Spleen (tissue), 7 donors: ENCODE results near the gene ZNF429.

ENCODE experiments used
- CTCF ChIP-seq, 11 experiments: fragments of 200-600 bp in 7 of 11; fragments of 450-650 bp in 4 of 11; sonication (generic) in 4 of 11; IDR thresholded peaks in 8 of 11; conservative IDR thresholded peaks in 3 of 11; 1 replicate in 7 of 11; 2 replicates in 4 of 11; pipeline versions ENCODE4 v1.4.0 to v1.8.0; 2016 to 2021; ENCODE audit warnings: antibody characterized with exemption in 11 of 11, inconsistent platforms in 4 of 11, mild to moderate bottlenecking in 1 of 11
- POLR2A ChIP-seq, 3 donors: fragments of 450-650 bp; IDR thresholded peaks; one replicate each; pipeline ENCODE4 v1.5.1; 2017; ENCODE audit warnings: antibody characterized with exemption in 3 of 3, mild to moderate bottlenecking in 1 of 3
- donor health status: DM: no; HTN: no; CAD: no; lungs with moderate emphysema.
- donor health status: DM: no; HTN: no; CAD: no.
- donor health status: DM: no; HTN: no; CAD: no.

GRCh38 chr19:21581646-21582240 lies 76.3 kb downstream of the ZNF429 start:
- no peak for TF ChIP-seq CTCF (IDR thresholded peaks at IDR 0.05 in 8 of 11, conservative IDR thresholded peaks at IDR 0.05 in 3 of 11)
- no peak for TF ChIP-seq POLR2A (IDR thresholded peaks at IDR 0.05)
